HEK293 (cell line): ENCODE data around the gene C1orf74.

ENCODE experiments used
- CTCF ChIA-PET: fragments of 350-600 bp; formaldehyde crosslinking; extraction: SDS; loops from one replicate; lab custom pipeline; 2021; ENCODE audit warnings: antibody characterized with exemption; lab: Yijun Ruan, JAX
- POLR2A ChIA-PET: fragments of 300-600 bp; formaldehyde crosslinking; extraction: SDS; loops from one replicate; lab custom pipeline; 2020; ENCODE audit warnings: antibody characterized with exemption, inconsistent platforms; lab: Yijun Ruan, JAX
- H3K27ac ChIP-seq: fragments of 200-500 bp; sonication (Bioruptor generic); 2 replicates; pipeline ENCODE4 v1.5.1; 2014; ENCODE audit warnings: low read depth, low read length, control low read depth, inconsistent platforms; ENCODE audit errors: extremely low read depth
- H3K36me3 ChIP-seq, 2 experiments: fragments of 200-500 bp in 1 of 2; sonication (Bioruptor generic) in 1 of 2; 1 replicate in 1 of 2; 2 replicates in 1 of 2; pipeline ENCODE4 v1.5.1; 2014 to 2017; ENCODE audit warnings: inconsistent platforms in 2 of 2, low read length in 2 of 2; ENCODE audit not compliant: control insufficient read depth in 2 of 2, insufficient read depth in 1 of 2
- H3K4me1 ChIP-seq: fragments of 200-500 bp; sonication (Bioruptor generic); 2 replicates; pipeline ENCODE4 v1.5.1; 2014; ENCODE audit warnings: mild to moderate bottlenecking, low read length, inconsistent platforms; ENCODE audit not compliant: control insufficient read depth, insufficient read depth
- H3K4me3 ChIP-seq: 2 replicates; pipeline ENCODE4 v1.5.1; 2011; ENCODE audit warnings: low read depth, mild to moderate bottlenecking, control low read depth, low read length, moderate library complexity
- H3K9me3 ChIP-seq: fragments of 200-500 bp; sonication (Bioruptor generic); 2 replicates; pipeline ENCODE4 v1.5.1; 2014; ENCODE audit warnings: low read depth, low read length, inconsistent platforms; ENCODE audit not compliant: control insufficient read depth, insufficient read depth
- EGR2 ChIP-seq: fragments of 450-650 bp; formaldehyde crosslinking; IDR thresholded peaks from 2 replicates; pipeline ENCODE4 v1.5.1; 2016; ENCODE audit warnings: low read depth, missing biosample characterization, missing genetic modification characterization
- GFI1B ChIP-seq: fragments of 450-650 bp; formaldehyde crosslinking; IDR thresholded peaks from 2 replicates; pipeline ENCODE4 v1.5.1; 2016; ENCODE audit warnings: missing biosample characterization, missing genetic modification characterization
- MEIS1 ChIP-seq: sonication (generic); formaldehyde crosslinking; IDR thresholded peaks from 2 replicates; pipeline ENCODE4 v1.8.1; 2022; ENCODE audit warnings: missing genetic modification reagents, mild to moderate bottlenecking, borderline replicate concordance
- SALL2 ChIP-seq: fragments of 450-650 bp; formaldehyde crosslinking; IDR thresholded peaks from 2 replicates; pipeline ENCODE4 v1.5.0; 2017; ENCODE audit warnings: missing biosample characterization, mild to moderate bottlenecking, missing genetic modification characterization, borderline replicate concordance
- SP2 ChIP-seq: fragments of 450-650 bp; formaldehyde crosslinking; IDR thresholded peaks from 2 replicates; pipeline ENCODE4 v1.5.1; 2016; ENCODE audit warnings: missing biosample characterization, missing genetic modification characterization
- WT1 ChIP-seq: fragments of 450-650 bp; formaldehyde crosslinking; IDR thresholded peaks from 2 replicates; pipeline ENCODE4 v1.5.1; 2016; ENCODE audit warnings: missing biosample characterization, missing genetic modification characterization
- ZFP37 ChIP-seq: fragments of 450-650 bp; formaldehyde crosslinking; IDR thresholded peaks from 2 replicates; pipeline ENCODE4 v1.5.1; 2016; ENCODE audit warnings: missing biosample characterization, missing genetic modification characterization
- ZFP69B ChIP-seq: fragments of 450-650 bp; formaldehyde crosslinking; IDR thresholded peaks from 2 replicates; pipeline ENCODE4 v1.5.1; 2016; ENCODE audit warnings: missing biosample characterization, missing genetic modification characterization
- ZIC2 ChIP-seq: fragments of 450-650 bp; formaldehyde crosslinking; IDR thresholded peaks from 2 replicates; pipeline ENCODE4 v1.5.1; 2016; ENCODE audit warnings: missing biosample characterization, missing genetic modification characterization
- ZNF132 ChIP-seq: fragments of 450-650 bp; formaldehyde crosslinking; IDR thresholded peaks from 2 replicates; pipeline ENCODE4 v1.5.1; 2017; ENCODE audit warnings: missing biosample characterization, missing genetic modification characterization, borderline replicate concordance
- ZNF146 ChIP-seq: fragments of 450-650 bp; formaldehyde crosslinking; IDR thresholded peaks from 2 replicates; pipeline ENCODE4 v1.5.1; 2016; ENCODE audit warnings: missing biosample characterization, missing genetic modification characterization
- ZNF16 ChIP-seq: fragments of 450-650 bp; formaldehyde crosslinking; IDR thresholded peaks from 2 replicates; pipeline ENCODE4 v1.5.1; 2016; ENCODE audit warnings: low read depth, missing biosample characterization, missing genetic modification characterization
- ZNF19 ChIP-seq: fragments of 450-650 bp; formaldehyde crosslinking; IDR thresholded peaks from 2 replicates; pipeline ENCODE4; 2016; ENCODE audit warnings: missing biosample characterization, missing genetic modification characterization, low read depth
- ZNF266 ChIP-seq: fragments of 450-650 bp; formaldehyde crosslinking; IDR thresholded peaks from 2 replicates; pipeline ENCODE4 v1.5.1; 2016; ENCODE audit warnings: missing biosample characterization, missing genetic modification characterization, low read depth
- ZNF324 ChIP-seq: fragments of 450-650 bp; formaldehyde crosslinking; IDR thresholded peaks from 2 replicates; pipeline ENCODE4 v1.5.1; 2016; ENCODE audit warnings: missing biosample characterization, missing genetic modification characterization
- ZNF37A ChIP-seq: fragments of 450-650 bp; IDR thresholded peaks from 2 replicates; pipeline ENCODE4 v1.5.1; 2018; ENCODE audit warnings: missing biosample characterization, missing genetic modification characterization
- ZNF394 ChIP-seq: fragments of 450-650 bp; formaldehyde crosslinking; IDR thresholded peaks from 2 replicates; pipeline ENCODE4 v1.5.1; 2016; ENCODE audit warnings: missing biosample characterization, missing genetic modification characterization, mild to moderate bottlenecking, moderate library complexity, borderline replicate concordance
- ZNF596 ChIP-seq: fragments of 450-650 bp; IDR thresholded peaks from 2 replicates; pipeline ENCODE4 v1.5.0; 2018; ENCODE audit warnings: missing biosample characterization, mild to moderate bottlenecking, missing genetic modification characterization, moderate library complexity
- ZNF768 ChIP-seq: fragments of 450-650 bp; formaldehyde crosslinking; IDR thresholded peaks from 2 replicates; pipeline ENCODE4 v1.5.1; 2018; ENCODE audit warnings: missing biosample characterization, mild to moderate bottlenecking, missing genetic modification characterization
- ZSCAN30 ChIP-seq: fragments of 450-650 bp; IDR thresholded peaks from 2 replicates; pipeline ENCODE4 v1.5.1; 2018; ENCODE audit warnings: missing biosample characterization, mild to moderate bottlenecking, missing genetic modification characterization, moderate library complexity
- TF ChIP-seq, protein P1 (sequence below): fragments of 450-650 bp; formaldehyde crosslinking; optimal IDR thresholded peaks from 2 replicates; pipeline ENCODE3; 2016; ENCODE audit warnings: missing biosample characterization, mild to moderate bottlenecking, missing genetic modification characterization
- TF ChIP-seq, protein P2 (sequence below): fragments of 450-650 bp; formaldehyde crosslinking; IDR thresholded peaks from 2 replicates; pipeline ENCODE4 v1.5.1; 2016; ENCODE audit warnings: missing biosample characterization, missing genetic modification characterization
- TF ChIP-seq, protein P3 (sequence below): fragments of 450-650 bp; formaldehyde crosslinking; IDR thresholded peaks from 2 replicates; pipeline ENCODE4 v1.5.1; 2017; ENCODE audit warnings: missing biosample characterization, missing genetic modification characterization
- TF ChIP-seq, protein P4 (sequence below): sonication (generic); formaldehyde crosslinking; IDR thresholded peaks from 2 replicates; pipeline ENCODE4 v1.8.1; 2022; ENCODE audit warnings: mild to moderate bottlenecking, moderate library complexity, missing genetic modification reagents
- TF ChIP-seq, protein P5 (sequence below): IDR thresholded peaks from 2 replicates; pipeline ENCODE4 v1.6.1; 2011; ENCODE audit warnings: mild to moderate bottlenecking, low read depth, low read length, borderline replicate concordance
- TF ChIP-seq, protein P6 (sequence below): fragments of 450-650 bp; formaldehyde crosslinking; IDR thresholded peaks from 2 replicates; pipeline ENCODE4 v1.5.1; 2017; ENCODE audit warnings: missing biosample characterization, missing genetic modification characterization

Gene C1orf74

DNA sequence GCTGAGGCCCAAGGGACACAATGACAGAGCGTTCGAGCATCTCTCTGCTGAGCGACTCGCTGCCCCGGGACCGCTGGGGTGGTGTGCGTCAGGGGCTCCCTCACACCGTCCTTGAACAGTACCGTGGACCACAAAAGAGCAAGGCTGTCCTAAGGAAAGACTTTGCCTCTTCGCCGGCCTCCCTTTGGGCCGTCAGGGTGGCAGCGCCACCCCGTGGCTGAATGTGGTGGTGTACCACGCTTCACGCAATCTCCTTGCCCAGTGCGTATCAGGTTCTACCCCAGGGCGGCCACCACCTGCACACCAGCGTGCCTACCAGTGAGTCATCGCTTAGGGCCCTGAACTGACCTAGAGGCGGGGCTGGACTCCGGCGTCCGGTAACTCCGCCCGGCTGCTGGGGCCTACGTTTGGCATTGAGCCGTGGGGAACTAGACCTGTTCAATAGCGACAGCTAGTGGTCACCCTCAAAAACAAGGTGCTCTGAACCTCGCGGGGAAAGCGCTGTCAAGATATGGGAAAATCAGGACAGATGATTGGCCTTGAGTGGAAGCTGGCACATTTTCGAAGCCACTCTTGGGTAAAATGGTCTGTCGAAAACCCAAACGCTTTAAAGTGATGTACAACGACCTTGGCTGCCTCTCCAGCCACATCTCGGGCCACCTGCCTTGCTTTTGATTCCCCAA lies 36.6 kb downstream of the C1orf74 start:
- peaks cover 6% of the 10 kb centered on the region; the same call in 1 of the 2 replicates for H3K4me1 ChIP-seq
- POLR2A ChIA-PET, result interaction anchor here (0.5 to 2.6 kb wide), 3 partner anchors 36 to 98 kb away, joined by 3 to 9 read pairs (median 4); partner anchors contain the start of gene C1orf74
- H3K27ac ChIP-seq, result no peak overlapping the region
- H3K36me3 ChIP-seq, result no peaks in the 10 kb centered on the region
- H3K4me3 ChIP-seq, result no peak overlapping the region
- no peaks in the 10 kb centered on the region for H3K9me3 ChIP-seq
- CTCF ChIA-PET, result interaction anchor here (0.6 to 2.7 kb wide), 44 partner anchors 8 to 399 kb away, joined by 3 to 28 read pairs (median 4); partner anchors contain the start of genes C1orf74, IRF6 and TRAF3IP3
- TF ChIP-seq ZNF394 (tag by site-specific recombination) (peak; percentile 60; the same call in 1 of the 2 replicates), MEIS1 (CRISPR knock-in tag) (no peak), GFI1B (0 out of 2 replicates have a peak, but pooled peaks have one; percentile 4), ZNF146 (tag by site-specific recombination) (no peak), ZIC2 (tag by site-specific recombination) (peak; percentile 46; the same call in 1 of the 2 replicates), ZNF768 (no peak), EGR2 (tag by site-specific recombination) (0 out of 2 replicates have a peak, but pooled peaks have one; percentile 10), SALL2 (tag by site-specific recombination) (no peak), ZSCAN30 (tag by site-specific recombination) (peak; percentile 80; the same call in 1 of the 2 replicates), ZNF596 (tag by site-specific recombination) (no peak), ZFP37 (peak; percentile 95), ZNF37A (tag by site-specific recombination) (no peak), ZNF266 (tag by site-specific recombination) (no peak), WT1 (tag by site-specific recombination) (no peak), ZNF324 (tag by site-specific recombination) (0 out of 2 replicates have a peak, but pooled peaks have one; percentile 45), SP2 (tag by site-specific recombination) (peak; percentile 31; the same call in 1 of the 2 replicates), ZNF16 (no peak), ZFP69B (tag by site-specific recombination) (peak; percentile 78), ZNF132 (no peak), ZNF19 (tag by site-specific recombination) (no peak)
- TF ChIP-seq, protein P1, sequence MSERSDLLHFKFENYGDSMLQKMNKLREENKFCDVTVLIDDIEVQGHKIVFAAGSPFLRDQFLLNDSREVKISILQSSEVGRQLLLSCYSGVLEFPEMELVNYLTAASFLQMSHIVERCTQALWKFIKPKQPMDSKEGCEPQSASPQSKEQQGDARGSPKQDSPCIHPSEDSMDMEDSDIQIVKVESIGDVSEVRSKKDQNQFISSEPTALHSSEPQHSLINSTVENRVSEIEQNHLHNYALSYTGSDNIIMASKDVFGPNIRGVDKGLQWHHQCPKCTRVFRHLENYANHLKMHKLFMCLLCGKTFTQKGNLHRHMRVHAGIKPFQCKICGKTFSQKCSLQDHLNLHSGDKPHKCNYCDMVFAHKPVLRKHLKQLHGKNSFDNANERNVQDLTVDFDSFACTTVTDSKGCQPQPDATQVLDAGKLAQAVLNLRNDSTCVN (tag by site-specific recombination), result no peak
- TF ChIP-seq, protein P2, sequence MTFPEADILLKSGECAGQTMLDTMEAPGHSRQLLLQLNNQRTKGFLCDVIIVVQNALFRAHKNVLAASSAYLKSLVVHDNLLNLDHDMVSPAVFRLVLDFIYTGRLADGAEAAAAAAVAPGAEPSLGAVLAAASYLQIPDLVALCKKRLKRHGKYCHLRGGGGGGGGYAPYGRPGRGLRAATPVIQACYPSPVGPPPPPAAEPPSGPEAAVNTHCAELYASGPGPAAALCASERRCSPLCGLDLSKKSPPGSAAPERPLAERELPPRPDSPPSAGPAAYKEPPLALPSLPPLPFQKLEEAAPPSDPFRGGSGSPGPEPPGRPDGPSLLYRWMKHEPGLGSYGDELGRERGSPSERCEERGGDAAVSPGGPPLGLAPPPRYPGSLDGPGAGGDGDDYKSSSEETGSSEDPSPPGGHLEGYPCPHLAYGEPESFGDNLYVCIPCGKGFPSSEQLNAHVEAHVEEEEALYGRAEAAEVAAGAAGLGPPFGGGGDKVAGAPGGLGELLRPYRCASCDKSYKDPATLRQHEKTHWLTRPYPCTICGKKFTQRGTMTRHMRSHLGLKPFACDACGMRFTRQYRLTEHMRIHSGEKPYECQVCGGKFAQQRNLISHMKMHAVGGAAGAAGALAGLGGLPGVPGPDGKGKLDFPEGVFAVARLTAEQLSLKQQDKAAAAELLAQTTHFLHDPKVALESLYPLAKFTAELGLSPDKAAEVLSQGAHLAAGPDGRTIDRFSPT (tag by site-specific recombination), result peak; percentile 98
- TF ChIP-seq, protein P3, sequence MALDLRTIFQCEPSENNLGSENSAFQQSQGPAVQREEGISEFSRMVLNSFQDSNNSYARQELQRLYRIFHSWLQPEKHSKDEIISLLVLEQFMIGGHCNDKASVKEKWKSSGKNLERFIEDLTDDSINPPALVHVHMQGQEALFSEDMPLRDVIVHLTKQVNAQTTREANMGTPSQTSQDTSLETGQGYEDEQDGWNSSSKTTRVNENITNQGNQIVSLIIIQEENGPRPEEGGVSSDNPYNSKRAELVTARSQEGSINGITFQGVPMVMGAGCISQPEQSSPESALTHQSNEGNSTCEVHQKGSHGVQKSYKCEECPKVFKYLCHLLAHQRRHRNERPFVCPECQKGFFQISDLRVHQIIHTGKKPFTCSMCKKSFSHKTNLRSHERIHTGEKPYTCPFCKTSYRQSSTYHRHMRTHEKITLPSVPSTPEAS, result no peak; the same call in 1 of the 2 replicates
- TF ChIP-seq, protein P4, sequence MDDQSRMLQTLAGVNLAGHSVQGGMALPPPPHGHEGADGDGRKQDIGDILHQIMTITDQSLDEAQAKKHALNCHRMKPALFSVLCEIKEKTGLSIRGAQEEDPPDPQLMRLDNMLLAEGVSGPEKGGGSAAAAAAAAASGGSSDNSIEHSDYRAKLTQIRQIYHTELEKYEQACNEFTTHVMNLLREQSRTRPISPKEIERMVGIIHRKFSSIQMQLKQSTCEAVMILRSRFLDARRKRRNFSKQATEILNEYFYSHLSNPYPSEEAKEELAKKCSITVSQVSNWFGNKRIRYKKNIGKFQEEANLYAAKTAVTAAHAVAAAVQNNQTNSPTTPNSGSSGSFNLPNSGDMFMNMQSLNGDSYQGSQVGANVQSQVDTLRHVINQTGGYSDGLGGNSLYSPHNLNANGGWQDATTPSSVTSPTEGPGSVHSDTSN (CRISPR knock-in tag), result 0 out of 2 replicates have a peak, but pooled peaks have one; percentile 40
- TF ChIP-seq, protein P5, sequence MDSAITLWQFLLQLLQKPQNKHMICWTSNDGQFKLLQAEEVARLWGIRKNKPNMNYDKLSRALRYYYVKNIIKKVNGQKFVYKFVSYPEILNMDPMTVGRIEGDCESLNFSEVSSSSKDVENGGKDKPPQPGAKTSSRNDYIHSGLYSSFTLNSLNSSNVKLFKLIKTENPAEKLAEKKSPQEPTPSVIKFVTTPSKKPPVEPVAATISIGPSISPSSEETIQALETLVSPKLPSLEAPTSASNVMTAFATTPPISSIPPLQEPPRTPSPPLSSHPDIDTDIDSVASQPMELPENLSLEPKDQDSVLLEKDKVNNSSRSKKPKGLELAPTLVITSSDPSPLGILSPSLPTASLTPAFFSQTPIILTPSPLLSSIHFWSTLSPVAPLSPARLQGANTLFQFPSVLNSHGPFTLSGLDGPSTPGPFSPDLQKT, result no peak
- TF ChIP-seq, protein P6, sequence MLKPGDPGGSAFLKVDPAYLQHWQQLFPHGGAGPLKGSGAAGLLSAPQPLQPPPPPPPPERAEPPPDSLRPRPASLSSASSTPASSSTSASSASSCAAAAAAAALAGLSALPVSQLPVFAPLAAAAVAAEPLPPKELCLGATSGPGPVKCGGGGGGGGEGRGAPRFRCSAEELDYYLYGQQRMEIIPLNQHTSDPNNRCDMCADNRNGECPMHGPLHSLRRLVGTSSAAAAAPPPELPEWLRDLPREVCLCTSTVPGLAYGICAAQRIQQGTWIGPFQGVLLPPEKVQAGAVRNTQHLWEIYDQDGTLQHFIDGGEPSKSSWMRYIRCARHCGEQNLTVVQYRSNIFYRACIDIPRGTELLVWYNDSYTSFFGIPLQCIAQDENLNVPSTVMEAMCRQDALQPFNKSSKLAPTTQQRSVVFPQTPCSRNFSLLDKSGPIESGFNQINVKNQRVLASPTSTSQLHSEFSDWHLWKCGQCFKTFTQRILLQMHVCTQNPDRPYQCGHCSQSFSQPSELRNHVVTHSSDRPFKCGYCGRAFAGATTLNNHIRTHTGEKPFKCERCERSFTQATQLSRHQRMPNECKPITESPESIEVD (tag by site-specific recombination), result no peak
